Suppressor macrophage treated with lipopolysaccharide for 1 hour (primary cell): ENCODE measurements around the gene WDR6.
A peak's percentile ranks its signal among the peaks of the same experiment; 100 is the strongest.

Experiments
- DNase-seq, 3 donors: peaks; one replicate each; pipeline ENCODE4 v3.0.0-alpha.2; 2020 to 2022

WDR6 gene

DNA sequence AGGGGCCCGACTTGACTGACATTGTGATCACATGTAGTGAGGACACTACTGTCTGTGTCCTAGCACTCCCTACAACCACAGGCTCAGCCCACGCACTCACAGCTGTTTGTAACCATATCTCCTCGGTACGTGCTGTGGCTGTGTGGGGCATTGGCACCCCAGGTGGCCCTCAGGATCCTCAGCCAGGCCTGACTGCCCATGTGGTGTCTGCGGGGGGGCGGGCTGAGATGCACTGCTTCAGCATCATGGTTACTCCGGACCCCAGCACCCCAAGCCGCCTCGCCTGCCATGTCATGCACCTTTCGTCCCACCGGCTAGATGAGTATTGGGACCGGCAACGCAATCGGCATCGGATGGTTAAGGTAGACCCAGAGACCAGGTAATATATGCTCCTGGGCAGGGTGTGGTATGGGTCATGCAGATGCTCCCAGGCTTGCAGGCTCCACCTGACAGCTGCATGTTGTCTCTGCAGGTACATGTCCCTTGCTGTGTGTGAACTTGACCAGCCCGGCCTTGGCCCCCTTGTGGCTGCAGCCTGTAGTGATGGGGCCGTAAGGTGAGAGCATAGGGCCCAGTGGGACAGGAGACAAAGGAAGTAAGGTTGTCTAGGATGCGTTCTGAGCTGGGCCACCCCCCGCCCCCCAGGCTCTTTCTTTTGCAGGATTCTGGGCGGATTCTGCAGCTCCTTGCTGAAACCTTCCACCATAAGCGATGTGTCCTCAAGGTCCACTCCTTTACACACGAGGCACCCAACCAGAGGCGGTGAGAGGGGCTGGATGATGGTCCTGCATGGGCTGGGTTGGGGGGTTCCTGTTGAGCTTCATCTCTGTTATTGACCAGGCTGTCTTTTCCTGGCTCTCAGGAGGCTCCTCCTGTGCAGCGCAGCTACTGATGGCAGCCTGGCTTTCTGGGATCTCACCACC lies 6.8 kb downstream of the WDR6 start:
- peak; percentile 56 to 74 (median 60) for DNase-seq

- no peak for DNase-seq
These were observed 7.9 kb downstream of the WDR6 start for GRCh38 chr3:49015072-49015471.

GRCh38 chr3:49015765-49016164 lies 8.6 kb downstream of the WDR6 start:
- no peak for DNase-seq

- DNase-seq, result no peak
These were observed 9.4 kb downstream of the WDR6 start for GRCh38 chr3:49016414-49017228.

DNA sequence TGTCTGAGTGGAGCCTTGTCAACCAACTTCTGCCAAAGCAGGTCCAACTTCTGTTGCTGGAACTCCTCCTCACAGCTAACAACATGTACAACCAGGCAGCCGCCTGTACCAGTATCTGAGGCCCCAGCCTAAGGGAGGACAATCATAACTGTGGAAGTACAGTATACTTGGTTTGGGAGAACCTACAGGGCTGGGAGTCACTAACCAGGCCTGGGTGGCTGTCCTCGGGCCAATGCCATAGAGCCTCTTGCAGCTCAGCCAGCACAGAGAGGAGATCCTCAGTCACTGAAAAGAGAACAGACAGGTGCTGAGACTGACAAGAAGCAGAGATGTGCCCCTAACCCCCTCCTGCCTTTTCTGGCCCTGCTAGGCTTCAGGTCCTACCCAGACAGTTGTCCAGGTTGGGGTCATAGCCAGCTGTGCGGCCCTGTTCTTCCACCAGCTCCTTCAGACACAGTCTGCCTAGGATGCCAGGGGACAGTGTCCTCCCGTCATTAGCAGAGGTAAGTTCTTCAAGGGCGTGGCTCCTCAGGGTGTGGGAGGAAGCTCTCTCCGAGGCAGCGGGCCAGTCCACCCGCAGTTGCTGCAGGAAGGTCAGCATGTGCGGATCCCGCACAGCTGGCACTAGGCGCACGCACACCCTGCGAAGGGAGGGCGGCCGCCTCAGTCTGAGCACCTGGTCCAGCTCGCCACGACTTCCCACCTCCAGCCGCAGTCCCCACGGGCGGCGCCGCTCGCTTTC lies 10.2 kb downstream of the WDR6 start:
- DNase-seq, result peak in 1 of 3 donors; percentile 19

GRCh38 chr3:49017971-49018706 lies 10.9 kb downstream of the WDR6 start, which contains the start of gene DALRD3:
Gene DALRD3 (minus strand): TSS chr3:49018580. CDS start chr3:49018564, 16 bp downstream.
- DNase-seq, result peak; percentile 47 to 69 (median 67)

GRCh38 chr3:49018707-49019006 lies 11.5 kb downstream of the WDR6 start:
- peak in 1 of 3 donors; percentile 15 for DNase-seq

DNA sequence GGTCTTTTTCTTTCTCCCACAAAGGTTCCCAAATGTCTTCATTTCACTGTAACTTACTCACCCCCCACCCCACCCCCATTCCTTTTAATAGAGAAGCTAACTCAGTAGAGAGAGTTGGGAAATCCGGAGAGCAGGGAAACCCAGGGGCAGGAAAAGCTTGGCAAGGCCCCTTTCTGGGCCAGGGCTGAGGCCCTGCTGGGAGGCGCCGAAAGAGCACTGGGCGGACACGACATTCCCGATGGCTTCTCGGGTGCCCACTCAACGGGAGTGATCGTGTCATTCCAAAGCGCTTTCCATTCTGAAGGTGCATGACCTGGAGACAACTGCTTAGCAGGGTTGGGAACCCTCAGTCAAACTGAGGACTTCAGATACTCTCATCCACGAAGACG lies 12.7 kb downstream of the WDR6 start:
- peak; percentile 87 to 89 (median 88) for DNase-seq

- DNase-seq, result peak; percentile 85 to 92 (median 86)
These were observed 13.4 kb downstream of the WDR6 start for GRCh38 chr3:49020330-49021212.

- peak; percentile 100 for DNase-seq
These were observed 14.1 kb downstream of the WDR6 start for GRCh38 chr3:49021213-49021812.

GRCh38 chr3:49021813-49022687 lies 14.9 kb downstream of the WDR6 start, which contains the start of gene NDUFAF3:
Gene NDUFAF3 (plus strand): TSS chr3:49022121. CDS start chr3:49022145, 24 bp downstream.
- DNase-seq, result peak; percentile 95 to 98 (median 97)

- no peak for DNase-seq
These were observed 15.5 kb downstream of the WDR6 start for GRCh38 chr3:49022688-49023171.

DNA sequence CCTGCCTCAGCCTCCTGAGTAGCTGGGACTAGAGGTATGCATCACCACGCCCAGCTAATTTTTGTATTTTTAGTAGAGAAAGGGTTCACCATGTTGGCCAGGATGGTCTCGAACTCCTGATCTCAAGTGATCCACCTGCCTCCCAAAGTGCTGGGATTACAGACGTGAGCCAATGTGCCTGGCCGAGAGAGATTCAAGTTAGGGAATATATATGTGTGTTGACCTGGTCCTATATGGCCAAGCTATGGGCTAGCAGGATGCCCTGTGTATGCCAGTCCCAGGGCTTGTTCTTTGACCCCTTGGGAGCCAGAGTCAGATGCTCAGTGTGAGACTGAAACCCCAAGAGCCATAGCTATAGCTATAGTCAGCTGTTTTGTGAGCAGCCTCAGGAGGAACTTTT lies 16.6 kb downstream of the WDR6 start:
- no peak for DNase-seq

DNA sequence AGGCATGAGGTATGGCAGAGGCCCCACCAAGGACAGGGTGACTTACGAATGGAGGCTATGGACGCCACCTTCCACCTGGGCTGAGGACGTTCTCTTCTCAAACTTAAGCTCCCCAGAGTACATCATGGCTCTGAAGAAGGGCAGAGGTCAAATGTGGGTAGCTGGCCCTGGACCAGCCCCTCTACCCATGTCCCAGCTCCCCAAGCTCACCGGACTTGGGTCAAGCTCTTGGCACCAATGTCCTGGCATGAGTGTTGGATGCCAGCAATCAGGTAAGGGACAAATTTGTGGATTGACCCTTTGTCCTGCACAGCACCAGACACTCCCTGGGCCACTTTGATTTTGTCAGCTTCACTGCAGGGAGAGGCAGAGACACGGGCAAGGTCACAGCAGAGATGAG lies 17.3 kb downstream of the WDR6 start:
- DNase-seq, result no peak

DNA sequence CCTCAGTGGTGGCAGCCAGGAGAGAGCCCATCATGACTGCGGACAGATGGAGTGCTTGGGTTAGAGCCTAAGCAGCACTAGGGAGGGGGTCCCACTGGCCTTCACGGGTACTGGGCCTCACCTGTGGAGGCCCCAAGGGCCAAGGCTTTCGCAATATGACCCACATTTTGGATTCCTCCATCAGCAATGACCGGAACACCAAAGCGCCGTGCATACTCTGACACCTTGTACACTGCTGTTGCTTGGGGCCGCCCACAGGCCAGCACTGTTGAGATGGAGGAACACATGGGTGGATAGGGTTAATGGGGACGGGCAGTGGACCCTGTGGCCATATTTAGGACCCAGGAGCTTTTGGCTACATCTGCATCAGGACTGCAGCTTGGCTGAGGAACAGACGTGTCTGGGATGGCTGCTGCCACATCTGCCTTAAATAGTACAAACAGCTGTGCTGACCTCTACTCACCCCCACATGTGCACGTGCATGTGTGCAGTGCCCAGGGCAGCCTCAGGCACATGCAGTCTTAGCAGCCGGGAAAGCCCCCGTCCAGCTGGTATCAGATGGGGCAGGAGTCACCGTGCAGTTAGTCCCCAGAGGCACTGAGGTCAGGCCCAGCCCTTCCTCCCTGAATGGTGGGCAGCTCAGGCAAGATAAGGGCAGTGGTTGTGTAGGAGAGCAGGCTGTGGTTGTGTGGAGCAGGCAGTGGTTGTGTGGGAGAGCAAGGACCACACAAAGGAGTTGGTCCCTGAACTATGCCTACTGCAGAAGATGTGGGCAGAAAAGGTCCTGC lies 18.0 kb downstream of the WDR6 start:
- DNase-seq, result no peak

- no peak for DNase-seq
These were observed 18.8 kb downstream of the WDR6 start for GRCh38 chr3:49025793-49026520.

GRCh38 chr3:49026536-49026935 lies 19.3 kb downstream of the WDR6 start:
- no peak for DNase-seq

- no peak for DNase-seq
These were observed 20.4 kb downstream of the WDR6 start for GRCh38 chr3:49027634-49028033.
